GM11168 (cell line): ENCODE results near the gene ST3GAL6.
"Not testable (repeated sequence)": the region's sequence is repeated elsewhere in the genome, so short reads cannot be mapped to it uniquely, and the experiment has no call there.

Experiments
- in situ Hi-C: fragments of 300-500 bp; cut with MboI; formaldehyde crosslinking; loops from one replicate; pipeline ENCODE4 v1.12.0; 2022; ENCODE audit warnings: low sequenced_read_pairs; ENCODE audit not compliant: unreplicated experiment

The ST3GAL6 gene

GRCh38 chr3:98829246-98829832 is 66.2 kb downstream of the ST3GAL6 start:
- in situ Hi-C loops = no loop called here

GRCh38 chr3:98831060-98831459 is 67.9 kb downstream of the ST3GAL6 start:
- in situ Hi-C loops = not testable (repeated sequence)

- in situ Hi-C loops = no loop called here
Measured at GRCh38 chr3:98839846-98840245, 76.7 kb downstream of the ST3GAL6 start.

GRCh38 chr3:98843266-98843959 is 80.3 kb downstream of the ST3GAL6 start:
- in situ Hi-C loops = no loop called here
